Measurements from ENCODE around the gene SLC41A3.
"Not testable (repeated sequence)": the region's sequence is repeated elsewhere in the genome, so short reads cannot be mapped to it uniquely, and the experiment has no call there.

The SLC41A3 gene

DNA sequence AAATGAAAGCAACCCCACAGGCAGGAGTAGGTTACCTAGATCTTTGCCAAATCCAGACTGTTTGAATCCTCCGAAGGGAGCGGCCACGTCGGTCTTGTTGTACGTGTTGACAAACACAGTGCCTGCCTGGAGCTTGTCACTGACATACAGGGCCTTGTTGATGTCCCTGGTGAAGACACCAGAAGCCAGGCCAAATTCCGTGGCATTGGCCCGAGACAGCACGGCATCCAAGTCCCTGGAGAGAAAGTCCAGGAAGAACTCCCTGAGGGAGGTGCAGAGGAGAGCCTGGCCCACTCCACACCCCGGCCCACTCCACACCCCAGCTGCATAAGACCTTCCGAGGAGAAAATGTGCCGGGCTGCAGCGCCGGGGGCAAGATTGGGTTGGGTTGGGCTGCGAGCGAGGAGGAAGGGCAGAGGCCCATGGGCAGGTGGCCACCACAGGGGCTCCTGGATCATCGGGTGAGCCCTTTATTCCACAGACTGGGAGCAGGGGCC is 21.8 kb upstream of the SLC41A3 start:
- no peak for DNase-seq

DNA sequence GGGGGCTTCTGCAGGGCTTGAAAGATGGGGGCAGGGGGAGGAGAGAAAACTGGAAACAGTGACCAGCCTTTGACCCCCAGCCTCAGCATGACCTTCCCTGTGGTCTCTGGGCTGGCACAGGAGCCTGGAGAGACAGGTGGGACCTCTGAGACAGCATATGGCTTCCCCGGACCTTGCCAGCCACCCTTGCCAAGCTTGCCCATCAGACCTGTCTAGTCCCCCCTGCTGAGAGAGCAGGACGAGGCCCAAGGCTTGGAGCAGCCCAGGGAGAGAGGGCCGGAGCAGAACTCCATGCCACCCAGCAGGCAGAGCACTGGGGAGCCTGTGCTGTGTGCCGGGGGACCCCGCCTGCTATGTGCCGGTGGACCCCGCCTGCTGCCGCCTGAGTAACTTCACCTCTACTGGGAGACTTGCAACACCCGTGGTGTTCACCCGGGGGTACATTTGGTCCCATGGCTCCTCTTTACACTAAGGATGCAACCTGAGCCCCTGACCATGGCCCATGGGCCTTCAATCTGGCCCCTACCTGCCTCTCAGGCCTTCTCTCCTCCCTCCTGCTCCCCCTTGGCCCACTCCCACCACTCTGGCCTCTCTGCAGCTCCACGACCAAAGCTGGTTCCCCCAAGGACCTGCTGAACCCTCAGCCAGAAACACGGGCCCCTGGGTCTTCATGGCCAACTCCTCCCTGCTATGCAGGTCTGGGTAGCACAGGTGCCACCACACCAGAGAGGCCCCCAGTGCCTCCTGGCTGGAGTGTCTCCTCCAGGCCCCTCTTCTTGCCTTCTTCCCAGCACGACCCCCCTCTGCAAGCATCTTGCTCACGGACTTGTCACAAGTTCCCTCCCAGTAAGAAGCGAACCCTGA is 21.1 kb upstream of the SLC41A3 start:
- DNase-seq: no peak

DNA sequence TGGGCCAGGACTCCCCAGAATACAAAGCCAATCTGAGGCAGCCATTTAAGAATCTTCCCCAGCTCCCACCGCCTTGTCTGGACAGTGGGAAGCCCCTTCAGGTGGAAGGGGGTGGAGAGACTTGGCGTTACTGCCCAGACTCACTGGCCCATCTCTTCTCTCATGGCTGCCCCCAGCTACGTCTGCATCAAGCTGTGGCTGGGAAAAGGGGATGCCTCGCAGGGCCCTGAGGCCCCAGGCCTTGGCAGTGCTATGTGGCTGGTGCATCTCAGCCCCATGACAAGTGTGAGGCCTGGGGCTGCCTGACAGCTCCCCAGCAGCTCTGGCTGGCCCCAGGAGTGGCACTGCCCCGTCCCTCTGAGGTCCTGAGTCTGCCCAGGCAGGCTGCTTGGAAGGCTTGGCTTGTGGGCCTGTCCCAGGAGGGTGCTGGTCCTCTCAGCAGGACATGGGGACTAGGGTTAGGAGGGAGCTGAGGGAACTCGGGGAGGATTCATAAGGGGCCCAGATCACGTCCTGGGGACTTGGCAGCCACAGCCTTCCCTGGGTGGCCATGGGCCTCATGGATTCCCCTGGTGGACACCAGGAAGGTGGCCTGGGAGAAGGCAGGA is 20.2 kb upstream of the SLC41A3 start:
- no peak for DNase-seq

DNA sequence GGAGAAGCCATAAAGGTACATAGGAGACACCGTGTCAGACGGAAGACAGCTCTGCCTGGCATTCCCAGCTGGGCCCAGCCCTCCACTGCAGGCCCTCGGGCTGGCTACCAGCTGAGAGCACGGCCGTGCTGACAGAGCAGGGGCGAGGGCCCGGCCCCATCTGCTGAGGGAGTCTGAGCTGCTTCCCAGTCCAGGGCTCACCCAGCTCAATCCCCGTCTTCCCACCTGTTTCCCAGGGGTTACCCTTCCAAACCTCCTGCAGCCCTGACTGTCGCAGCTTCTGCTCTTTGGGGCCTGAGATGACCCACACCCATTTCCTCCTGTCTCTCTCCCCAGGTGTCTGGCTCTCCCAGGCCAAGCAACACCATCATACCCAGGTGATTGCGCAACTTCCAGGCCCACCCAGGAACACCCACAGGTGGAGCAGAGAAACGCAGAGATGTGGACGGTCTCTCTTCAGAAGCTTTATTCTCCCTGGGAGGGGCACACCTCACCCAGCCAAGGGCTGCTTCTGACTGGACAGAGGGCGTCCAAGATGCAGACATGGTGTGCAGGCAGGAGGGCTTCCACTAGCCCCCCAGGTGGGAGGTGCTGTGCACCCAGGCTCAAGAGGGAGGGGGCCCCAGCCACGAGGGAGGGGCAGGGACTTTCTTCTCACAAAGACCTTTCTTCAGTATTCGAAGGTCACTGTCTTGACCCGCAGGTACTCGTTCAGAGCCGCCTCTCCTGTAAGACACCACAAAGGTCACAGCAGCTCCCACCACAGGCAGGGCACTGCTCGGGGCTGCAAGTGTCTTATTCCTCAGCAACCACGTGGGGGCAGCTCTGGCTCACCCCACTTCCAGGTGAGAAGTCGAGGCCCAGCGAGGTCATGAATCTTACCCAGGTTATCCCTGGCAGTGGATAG is 19.4 kb upstream of the SLC41A3 start:
- no peak for DNase-seq

DNA sequence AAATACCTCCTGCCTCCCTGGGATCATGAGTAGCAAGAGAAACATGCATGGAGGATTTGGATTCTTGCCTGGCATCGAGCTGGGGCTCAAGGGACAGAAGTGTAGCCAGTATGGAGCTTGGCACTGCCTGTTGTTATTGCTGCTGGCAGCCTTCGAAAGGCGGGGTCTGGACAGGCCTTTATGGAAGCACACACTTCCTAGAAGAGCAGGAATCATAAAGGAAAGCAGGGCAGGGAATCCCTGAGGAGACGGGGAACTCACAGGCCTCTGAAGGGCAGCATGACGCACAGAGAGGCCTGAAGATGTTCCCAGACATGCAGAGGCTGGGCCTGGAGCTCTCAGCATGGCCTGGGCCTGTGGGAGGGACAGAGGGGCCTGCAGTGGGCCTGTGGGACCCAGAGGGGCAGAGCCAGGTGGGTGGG is 18.6 kb upstream of the SLC41A3 start:
- DNase-seq: no peak

DNA sequence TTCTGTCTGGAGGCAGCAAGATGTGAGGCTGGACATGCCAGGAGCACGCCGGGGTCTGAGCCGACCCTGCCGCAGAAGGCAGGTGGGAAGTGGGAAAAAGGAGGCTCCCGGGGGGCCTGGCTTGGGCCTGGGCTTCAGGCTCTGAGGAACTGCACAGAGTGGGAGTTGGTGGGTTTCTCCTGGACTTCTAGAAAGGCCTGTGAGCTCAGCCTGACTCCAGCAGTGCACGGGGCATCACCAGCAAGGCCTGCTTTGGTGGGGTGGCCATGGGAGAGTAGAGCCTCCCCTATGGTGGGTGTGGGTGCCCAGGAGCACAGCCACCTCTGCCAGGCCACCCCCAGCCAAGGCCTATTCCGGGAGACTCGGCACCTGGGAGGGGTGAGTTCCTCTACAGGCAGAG is 18.1 kb upstream of the SLC41A3 start:
- no peak for DNase-seq

DNA sequence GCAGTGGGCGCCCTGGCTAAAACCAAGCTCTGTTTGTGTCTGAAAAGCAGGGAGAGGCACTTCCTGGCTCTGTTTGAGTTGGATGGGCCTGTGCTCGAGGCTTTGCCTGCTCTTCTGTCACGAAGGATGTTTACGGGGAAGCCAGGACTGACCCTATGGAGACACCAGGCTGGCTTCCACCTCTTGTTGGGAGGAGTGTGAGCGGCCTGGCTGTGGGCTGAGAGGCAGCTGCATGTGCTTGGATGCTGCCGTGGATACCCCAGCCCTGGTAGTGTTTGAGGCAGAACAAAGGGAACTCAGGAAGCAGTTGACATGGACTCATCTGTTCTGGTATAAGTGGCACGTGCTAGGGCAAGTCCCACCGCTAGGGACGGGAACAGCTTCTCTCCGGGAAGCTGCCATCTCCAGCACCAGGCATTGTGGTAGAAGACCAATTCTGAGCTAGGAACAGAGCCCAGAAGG is 17.6 kb upstream of the SLC41A3 start:
- no peak for DNase-seq

DNA sequence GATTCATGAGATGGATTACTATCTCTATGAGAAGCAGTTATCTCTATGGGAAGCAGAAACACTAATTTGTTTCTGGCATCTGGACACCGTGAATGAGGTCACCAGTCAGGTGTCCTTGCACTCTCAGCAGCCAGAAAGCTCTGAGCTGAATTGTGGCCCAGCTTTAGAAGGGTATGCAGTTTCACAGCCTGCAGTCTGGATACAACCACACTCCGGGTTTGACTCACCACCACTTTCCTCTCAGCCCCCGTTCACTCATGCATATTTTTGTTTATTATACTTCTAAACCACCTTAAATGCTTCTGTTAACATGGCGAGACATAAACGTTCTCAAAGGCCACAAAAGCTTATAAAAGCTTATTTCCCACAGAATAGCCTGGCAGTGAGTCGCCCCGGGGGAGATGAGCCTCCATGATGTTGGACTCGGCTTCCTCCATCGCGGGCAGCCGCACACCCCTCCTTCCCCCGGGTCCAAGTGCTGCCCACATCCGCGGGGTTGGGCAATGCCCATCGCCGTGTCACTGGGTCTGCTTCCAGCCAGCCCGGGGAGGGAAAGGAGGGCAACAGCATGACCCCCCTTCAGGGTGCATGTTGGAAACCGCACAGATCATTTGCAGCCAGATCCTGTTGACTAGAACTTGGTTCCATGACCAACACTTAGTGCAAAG is 16.8 kb upstream of the SLC41A3 start:
- no peak for DNase-seq

DNA sequence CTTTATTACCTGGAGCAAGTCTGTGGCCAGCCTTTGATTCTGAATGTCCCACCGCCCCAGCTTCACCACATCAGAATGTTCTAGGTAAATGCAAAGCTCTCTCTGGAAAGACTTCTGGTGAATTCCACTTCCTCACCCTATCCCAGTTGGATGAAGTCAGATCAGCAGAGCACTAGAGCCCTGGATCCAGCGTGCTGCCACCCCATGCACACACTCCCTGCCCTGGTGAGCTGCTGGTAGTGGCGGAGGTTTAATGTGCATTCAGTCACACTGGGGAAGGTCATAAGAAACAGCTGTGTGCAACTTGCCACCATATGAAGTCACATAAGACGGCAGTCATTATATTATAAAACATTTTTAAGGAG is 16.3 kb upstream of the SLC41A3 start:
- DNase-seq: no peak

DNA sequence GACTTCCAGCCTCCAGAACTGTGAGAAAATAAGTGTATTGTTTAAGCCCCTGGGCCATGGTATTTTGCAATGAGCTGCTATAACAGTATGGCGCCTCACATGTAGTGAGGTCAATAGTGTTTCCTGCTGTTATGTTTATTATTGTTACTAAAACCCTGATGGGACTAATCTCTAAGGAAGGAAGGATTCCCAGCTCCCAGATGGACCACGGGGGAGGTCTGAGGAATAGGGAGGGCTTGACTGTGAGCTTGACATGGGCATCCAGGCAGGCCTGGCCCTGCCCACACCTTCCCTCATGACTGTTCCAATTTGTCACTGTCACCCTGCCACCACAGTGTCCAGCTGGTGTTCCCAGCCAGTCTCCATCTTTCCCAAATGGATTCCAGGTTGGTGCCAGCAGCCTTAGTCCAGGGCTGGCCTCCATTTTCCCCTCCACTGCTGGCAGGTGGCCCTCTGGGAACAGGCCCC is 14.5 kb upstream of the SLC41A3 start:
- no peak for DNase-seq

DNA sequence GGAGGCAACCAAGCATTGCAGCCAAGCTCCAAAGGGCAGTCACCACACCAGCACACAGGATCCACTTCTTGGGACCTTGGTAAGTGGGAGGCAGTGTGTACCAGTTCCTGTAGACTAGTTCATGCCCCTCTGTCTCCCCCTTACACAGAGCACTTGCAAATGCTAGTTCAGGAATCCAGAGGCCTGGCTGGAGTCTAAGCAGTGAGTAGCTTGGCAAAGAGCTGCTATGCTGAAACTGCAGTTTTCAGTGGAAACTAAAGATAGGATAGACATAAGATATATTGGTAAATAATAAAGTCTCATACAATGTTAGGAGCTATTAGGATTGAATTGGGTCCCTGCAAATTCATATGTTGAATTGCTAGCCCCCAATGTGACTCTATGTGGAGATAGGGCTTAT is 13.9 kb upstream of the SLC41A3 start:
- DNase-seq: no peak

DNA sequence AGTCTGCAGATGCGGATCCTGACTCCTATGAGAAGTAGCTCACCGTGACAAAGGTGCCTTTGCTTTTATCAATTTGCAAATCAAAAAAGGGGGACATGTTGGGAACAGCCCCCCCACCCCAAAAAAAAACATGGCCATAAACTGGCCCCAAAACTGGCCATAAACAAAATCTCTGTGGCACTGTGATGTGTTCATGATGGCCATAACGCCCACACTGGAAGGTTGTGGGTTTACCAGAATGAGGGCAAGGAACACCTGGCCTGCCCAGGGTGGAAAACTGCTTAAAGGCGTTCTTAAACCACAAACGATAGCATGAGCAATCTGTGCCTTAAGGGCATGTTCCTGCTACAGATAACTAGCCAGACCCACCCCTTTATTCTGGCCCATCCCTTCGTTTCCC is 12.3 kb upstream of the SLC41A3 start:
- DNase-seq: not testable (repeated sequence)

DNA sequence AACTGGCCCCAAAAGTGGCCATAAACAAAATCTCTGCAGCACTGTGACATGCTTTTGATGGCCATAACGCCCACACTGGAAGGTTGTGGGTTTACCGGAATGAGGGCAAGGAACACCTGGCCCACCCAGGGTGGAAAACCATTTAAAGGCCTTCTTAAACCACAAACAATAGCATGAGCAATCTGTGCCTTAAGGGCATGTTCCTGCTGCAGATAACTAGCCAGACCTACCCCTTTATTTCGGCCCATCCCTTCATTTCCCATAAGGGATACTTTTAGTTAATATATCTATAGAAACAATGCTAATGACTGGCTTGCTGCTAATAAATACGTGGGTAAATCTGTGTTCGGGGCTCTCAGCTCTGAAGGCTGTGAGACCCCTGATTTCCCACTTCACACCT is 8.2 kb upstream of the SLC41A3 start:
- not testable (repeated sequence) for DNase-seq

DNA sequence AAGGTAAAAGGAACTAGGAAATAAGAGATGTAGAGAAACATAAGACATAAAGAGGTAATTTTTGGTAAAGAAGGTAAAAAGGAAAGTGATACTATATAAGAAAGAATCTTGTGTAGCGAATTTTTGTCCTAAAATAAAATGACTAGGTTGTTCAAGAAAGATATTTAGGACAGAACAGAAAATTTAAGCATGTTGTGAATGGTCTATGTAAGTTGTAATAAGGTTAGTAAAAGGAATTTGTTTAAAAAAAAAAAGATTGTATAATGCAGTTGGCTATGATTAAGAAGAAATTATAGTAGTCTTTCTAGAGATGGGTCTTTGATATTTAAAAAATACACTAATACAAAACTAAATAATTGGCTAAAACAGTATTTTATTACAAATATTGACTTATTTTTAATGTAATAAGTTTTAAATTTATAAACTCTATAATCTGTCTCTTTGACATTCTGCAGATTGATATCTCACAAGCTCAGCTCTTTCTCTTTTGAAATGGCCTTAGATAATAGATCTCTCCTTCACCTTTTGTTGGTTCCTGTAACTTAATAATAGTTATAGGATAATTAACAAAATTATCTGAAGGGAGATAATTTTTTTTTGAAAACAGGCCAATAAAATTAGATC is 3.7 kb upstream of the SLC41A3 start:
- DNase-seq: no peak

DNA sequence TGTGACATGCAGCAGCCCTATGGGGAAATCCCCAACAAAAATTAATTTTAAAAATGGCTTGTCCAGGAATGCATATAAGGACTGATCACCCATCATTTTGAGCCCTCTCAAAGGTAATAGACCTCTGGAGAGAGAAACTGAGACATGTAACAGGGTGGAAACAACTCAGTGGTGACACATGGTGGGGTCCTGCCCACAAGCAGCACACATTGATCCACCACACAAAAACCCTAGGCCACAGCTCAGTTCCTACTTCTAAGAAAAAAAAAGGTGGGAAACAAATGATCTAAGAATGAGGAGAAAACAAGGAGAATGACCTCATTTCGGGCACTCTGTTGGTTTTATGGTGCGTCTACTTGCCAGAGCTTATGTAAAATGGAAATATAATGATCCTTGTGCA is 1.9 kb upstream of the SLC41A3 start:
- DNase-seq: no peak

DNA sequence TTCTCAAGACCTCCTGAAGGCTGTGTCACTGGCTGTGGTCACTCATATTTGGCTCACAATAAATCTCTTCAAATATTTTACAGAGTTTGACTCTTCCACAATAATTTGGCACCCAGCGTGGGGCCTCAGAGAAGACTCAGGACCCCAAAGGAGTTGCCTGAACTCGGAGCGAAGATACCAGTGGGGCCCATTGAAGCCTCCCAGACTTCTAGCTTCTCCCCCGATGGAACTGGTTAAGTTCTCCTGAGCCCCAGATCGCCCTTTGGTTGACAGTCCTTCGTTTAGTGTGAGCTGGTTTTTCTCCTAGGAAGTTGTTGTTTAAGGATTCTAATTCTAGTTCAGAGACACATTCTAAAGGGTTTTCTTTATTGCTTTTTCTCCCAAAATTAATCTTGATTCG is 1.4 kb upstream of the SLC41A3 start:
- DNase-seq: no peak

DNA sequence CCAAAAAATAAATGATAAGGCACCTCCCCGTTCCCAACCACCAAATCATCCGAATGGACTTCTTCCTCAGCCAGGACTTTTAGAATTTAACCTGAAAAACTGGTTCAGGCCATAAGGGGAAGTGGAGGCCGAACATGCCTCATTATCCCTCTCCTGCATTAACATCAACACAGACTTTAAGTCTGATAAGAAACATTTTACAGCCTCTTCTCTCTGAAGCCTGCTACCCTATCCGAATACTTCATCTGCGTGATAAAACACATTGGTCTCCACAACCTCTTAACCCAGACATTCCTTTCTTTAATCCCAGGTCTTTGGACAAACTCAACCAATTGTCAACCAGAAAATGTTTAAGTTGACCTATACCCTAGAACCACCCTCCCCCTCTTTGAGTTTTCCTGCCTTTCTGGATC is 850 bp upstream of the SLC41A3 start:
- DNase-seq: no peak

DNA sequence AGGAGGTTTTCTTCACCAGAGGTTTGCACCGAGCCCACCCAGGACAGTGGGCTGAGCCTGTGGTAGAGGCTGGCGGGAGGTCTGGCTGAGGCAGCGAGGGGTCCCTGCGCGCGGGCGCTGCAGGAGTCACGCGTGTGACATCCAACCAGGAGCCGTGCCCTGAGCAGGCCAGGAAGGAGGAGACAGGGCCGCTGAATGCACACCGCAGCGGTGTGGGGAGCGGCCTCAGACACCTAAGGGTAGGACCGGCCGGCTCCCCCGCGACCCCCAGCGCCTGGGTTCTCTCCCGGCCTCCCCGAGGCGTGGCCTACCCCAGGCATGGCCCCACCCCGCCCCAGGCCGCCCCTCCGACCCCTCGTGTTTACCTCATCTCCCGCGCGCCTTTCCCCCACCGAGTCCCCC is 412 bp downstream of the SLC41A3 start:
- DNase-seq: no peak

DNA sequence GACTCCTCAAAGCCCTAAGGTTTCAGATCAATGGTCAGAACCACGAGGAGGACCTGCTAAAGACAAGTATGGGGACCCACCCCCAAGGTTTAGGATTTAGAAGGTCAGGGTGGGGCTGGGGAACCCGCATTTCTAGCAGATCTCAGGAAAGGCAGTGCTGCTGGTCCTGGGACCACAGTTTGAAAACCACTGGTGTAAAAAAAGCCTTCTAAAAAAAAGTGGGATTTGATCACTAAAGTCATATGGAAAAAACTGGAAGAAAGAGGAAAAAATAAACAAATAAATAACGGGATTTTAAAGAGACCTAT is 832 bp downstream of the SLC41A3 start:
- no peak for DNase-seq

DNA sequence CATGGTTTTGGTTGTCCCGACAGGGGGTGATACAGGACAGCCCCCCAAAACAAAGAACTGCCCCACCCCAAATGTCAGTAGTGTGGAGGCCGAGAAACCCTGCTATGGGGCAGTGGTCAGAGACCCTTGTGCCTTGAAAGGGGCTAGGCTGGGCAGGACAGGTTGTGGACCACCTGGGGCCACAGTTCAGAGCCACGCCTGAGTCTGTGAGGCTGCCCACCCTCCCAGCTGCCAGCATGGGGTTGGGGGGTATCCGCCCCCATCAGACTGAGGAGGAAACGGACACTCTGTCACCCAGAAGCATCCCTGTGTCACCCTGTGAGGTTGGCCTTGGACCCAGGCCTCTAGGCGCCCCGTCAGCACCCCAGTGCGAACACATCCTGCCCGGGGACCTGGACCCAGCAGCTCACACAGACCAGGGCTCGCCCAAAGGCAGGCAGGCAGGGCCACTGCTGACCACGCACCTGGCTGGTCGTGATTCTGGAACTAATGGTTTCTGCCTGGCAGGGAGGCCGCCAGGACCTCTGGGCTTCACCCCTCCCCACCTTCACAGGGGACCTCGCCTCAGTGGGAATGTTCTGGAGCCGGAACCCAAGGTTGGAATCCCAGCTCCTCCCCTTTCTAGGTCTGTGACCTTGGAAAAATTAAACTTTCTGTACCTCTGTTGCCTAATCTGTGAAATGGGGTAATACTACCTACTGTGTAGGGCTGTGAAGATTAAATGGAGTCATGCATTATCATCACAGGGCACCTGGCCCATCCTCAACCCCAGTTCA is 1.4 kb downstream of the SLC41A3 start:
- no peak for DNase-seq

DNA sequence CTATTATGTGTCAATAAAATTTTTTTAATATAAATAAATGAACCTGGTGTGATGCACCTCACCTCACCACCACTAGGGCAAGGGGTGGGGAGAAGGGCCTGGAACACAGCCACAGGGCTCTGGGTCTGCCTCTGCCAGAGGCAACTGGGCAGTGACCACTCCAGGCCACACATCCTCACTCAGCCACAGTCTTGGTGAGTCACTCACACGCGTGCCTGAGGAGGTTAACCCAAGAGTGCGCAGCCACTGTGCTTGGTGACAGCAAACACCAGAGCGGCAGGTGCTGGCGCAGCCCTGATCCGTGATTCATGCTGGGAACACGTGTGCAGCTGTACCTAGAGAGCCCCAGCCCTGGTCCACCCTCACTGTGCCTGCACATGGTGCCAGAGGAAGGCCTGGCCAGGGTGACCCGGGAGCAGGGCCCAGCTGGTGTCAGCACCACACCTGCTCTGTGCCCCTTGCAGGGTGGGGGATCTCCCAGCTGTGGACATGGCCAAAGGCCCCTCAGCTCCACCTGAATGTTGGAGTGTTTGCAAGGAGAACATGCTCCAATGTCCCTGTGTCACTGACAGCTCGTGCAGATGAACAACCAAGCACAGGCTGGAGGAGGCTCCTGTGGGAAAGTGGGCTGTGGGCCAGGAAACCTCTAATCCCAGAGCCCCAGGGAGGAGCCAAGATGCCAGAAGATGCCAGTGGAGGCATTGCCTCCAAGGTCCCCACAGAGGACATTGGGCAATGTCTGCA is 2.1 kb downstream of the SLC41A3 start:
- DNase-seq: no peak

Data from SIG-M5 (cell line).